Spleen (tissue), 7 donors: Measurements from ENCODE around the gene ADARB2.

Experiments used
- CTCF ChIP-seq, 11 experiments: fragments of 200-600 bp in 7 of 11; fragments of 450-650 bp in 4 of 11; sonication (generic) in 4 of 11; IDR thresholded peaks in 8 of 11; conservative IDR thresholded peaks in 3 of 11; 1 replicate in 7 of 11; 2 replicates in 4 of 11; pipeline versions ENCODE4 v1.4.0 to v1.8.0; 2016 to 2021; ENCODE audit warnings: antibody characterized with exemption in 11 of 11, inconsistent platforms in 4 of 11, mild to moderate bottlenecking in 1 of 11
- POLR2A ChIP-seq, 3 donors: fragments of 450-650 bp; IDR thresholded peaks; one replicate each; pipeline ENCODE4 v1.5.1; 2017; ENCODE audit warnings: antibody characterized with exemption in 3 of 3, mild to moderate bottlenecking in 1 of 3
- donor health status: DM: no; HTN: no; CAD: no; lungs with moderate emphysema.
- donor health status: DM: no; HTN: no; CAD: no.
- donor health status: DM: no; HTN: no; CAD: no.

DNA sequence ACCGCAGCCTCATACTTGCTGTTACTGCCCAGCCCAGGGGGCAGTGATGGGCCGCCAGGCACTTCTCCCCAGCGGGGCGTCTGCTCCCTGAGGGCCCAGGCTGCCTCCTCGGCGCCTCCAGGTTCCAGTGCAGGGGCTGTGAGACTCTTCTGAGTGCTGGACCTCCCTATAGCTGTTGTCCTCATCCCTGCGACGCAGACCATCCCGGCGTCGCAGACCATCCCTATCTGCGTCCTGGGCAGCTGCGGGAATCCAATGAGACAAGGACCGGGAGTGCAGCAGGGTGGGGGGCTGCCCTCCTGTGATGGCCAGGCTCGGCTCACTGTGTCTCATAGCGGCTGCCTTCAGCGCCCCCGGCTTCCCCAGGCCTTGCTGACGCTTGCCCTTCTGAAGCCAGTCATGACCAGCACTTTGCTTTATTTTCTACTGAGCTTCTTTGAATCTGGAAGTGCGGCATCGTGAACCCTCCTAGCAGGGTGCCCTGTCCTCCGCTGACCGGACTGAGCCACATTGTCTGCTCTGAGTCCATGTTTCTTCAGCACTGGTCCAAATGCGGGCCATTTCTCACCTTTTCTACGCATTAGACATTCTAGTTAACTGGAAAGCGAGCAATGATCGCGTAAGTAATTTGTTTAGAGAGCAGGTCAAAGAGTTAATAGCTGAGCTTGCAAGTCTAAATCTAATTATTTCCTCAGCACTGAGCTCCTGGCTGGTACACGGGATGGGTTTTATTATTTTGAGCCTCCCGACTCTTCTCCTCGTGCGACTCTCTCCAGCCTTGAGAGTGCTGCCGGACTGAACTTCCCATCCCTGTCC, 341.6 kb downstream of the ADARB2 start:
- TF ChIP-seq CTCF (IDR thresholded peaks at IDR 0.05 in 8 of 11, conservative IDR thresholded peaks at IDR 0.05 in 3 of 11) (no peak), POLR2A (IDR thresholded peaks at IDR 0.05) (no peak)
